NCI-H187 (cell line): ENCODE measurements around the gene USO1.
"Not testable (repeated sequence)": the region's sequence is repeated elsewhere in the genome, so short reads cannot be mapped to it uniquely, and the experiment has no call there.

Source experiments
- DNase-seq, 2 experiments: peaks; one replicate each; lab custom pipeline; 2025; lab: John Stamatoyannopoulos, UW

The USO1 gene

GRCh38 chr4:75724066-75724866 lies at the start of gene USO1:
USO1 (plus strand) TSS chr4:75724577; CDS start chr4:75724820, 243 bp downstream.
- DNase-seq: peak; percentile 98 to 99

GRCh38 chr4:75675004-75675531 lies 49.3 kb upstream of the USO1 start:
- DNase-seq: no peak

- no peak for DNase-seq
Measured at GRCh38 chr4:75678473-75678872, 45.9 kb upstream of the USO1 start.

- DNase-seq: no peak
Measured at GRCh38 chr4:75678965-75679364, 45.4 kb upstream of the USO1 start.

GRCh38 chr4:75679876-75680575 lies 44.4 kb upstream of the USO1 start:
- DNase-seq: no peak

GRCh38 chr4:75683482-75684155 lies 40.8 kb upstream of the USO1 start:
- no peak for DNase-seq

- no peak for DNase-seq
Measured at GRCh38 chr4:75685546-75686189, 38.7 kb upstream of the USO1 start.

GRCh38 chr4:75686346-75686745 lies 38.0 kb upstream of the USO1 start:
- DNase-seq: no peak

GRCh38 chr4:75687125-75687524 lies 37.3 kb upstream of the USO1 start:
- not testable (repeated sequence) for DNase-seq

GRCh38 chr4:75692066-75692465 lies 32.3 kb upstream of the USO1 start:
- DNase-seq: not testable (repeated sequence)

GRCh38 chr4:75696071-75696470 lies 28.3 kb upstream of the USO1 start:
- no peak for DNase-seq

- no peak for DNase-seq
Measured at GRCh38 chr4:75696581-75696980, 27.8 kb upstream of the USO1 start.

- DNase-seq: no peak
Measured at GRCh38 chr4:75698162-75698962, 26.0 kb upstream of the USO1 start.

- no peak for DNase-seq
Measured at GRCh38 chr4:75698963-75699228, 25.5 kb upstream of the USO1 start.

- no peak for DNase-seq
Measured at GRCh38 chr4:75699299-75699698, 25.1 kb upstream of the USO1 start.

GRCh38 chr4:75702919-75703411 lies 21.4 kb upstream of the USO1 start:
- no peak for DNase-seq

GRCh38 chr4:75705198-75705977 lies 19.0 kb upstream of the USO1 start:
- no peak for DNase-seq

- DNase-seq: no peak
Measured at GRCh38 chr4:75708218-75708691, 16.1 kb upstream of the USO1 start.

- no peak for DNase-seq
Measured at GRCh38 chr4:75710246-75710645, 14.1 kb upstream of the USO1 start.

- DNase-seq: no peak
Measured at GRCh38 chr4:75714011-75714410, 10.4 kb upstream of the USO1 start.
